GM12878 (cell line): Measurements from ENCODE around the gene DYNC1I2. TPM values are rescaled to one million over a fixed set of nuclear protein-coding genes. Genes with fewer than 3 reads are reported as not detected.

ENCODE experiments used
- ASH2L ChIP-seq: fragments of 300-600, 200-600 bp; sonication (generic); IDR thresholded peaks from 2 replicates; pipeline ENCODE4 v1.6.1; 2017; ENCODE audit warnings: low read depth, mild to moderate bottlenecking, borderline replicate concordance
- ATF2 ChIP-seq: IDR thresholded peaks from 2 replicates; pipeline ENCODE4 v1.6.1; 2012; ENCODE audit warnings: low read length, inconsistent platforms
- ATF7 ChIP-seq: fragments of 450-650 bp; IDR thresholded peaks from 2 replicates; pipeline ENCODE4 v1.6.1; 2016; ENCODE audit warnings: low read depth, mild to moderate bottlenecking
- BACH1 ChIP-seq: fragments of 450-650 bp; IDR thresholded peaks from 2 replicates; pipeline ENCODE4 v1.6.1; 2017; ENCODE audit warnings: mild to moderate bottlenecking, borderline replicate concordance
- BRCA1 ChIP-seq: IDR thresholded peaks from 2 replicates; pipeline ENCODE4 v1.6.1; 2011; ENCODE audit warnings: low read depth, low read length, improper control_type of control experiment
- CHD2 ChIP-seq: IDR thresholded peaks from 2 replicates; pipeline ENCODE4 v1.6.1; 2011; ENCODE audit warnings: low read depth, low read length, improper control_type of control experiment, borderline replicate concordance
- CREM ChIP-seq: IDR thresholded peaks from 2 replicates; pipeline ENCODE4 v1.6.1; 2014; ENCODE audit warnings: antibody characterized with exemption, low read depth
- ELK1 ChIP-seq: IDR thresholded peaks from 2 replicates; pipeline ENCODE4 v1.6.1; 2012; ENCODE audit warnings: low read depth, low read length, improper control_type of control experiment
- GATAD2B ChIP-seq: fragments of 450-650 bp; conservative IDR thresholded peaks from 2 replicates; pipeline ENCODE4 v1.6.1; 2017; ENCODE audit warnings: low read depth, mild to moderate bottlenecking, moderate library complexity
- HCFC1 ChIP-seq: fragments of 150-350 bp; IDR thresholded peaks from 2 replicates; pipeline ENCODE4 v1.6.1; 2014; ENCODE audit warnings: low read length
- IRF3 ChIP-seq: fragments of 450-650 bp; IDR thresholded peaks from 2 replicates; pipeline ENCODE4 v1.6.1; 2014; ENCODE audit warnings: mild to moderate bottlenecking
- LARP7 ChIP-seq: fragments of 450-650 bp; IDR thresholded peaks from 2 replicates; pipeline ENCODE4 v1.6.1; 2017; ENCODE audit warnings: mild to moderate bottlenecking
- MXI1 ChIP-seq: fragments of 150-350 bp; IDR thresholded peaks from 2 replicates; pipeline ENCODE4 v1.6.1; 2011; ENCODE audit warnings: low read depth, mild to moderate bottlenecking, inconsistent platforms, low read length, improper control_type of control experiment
- RFX5 ChIP-seq: IDR thresholded peaks from 2 replicates; pipeline ENCODE4 v1.6.1; 2011; ENCODE audit warnings: low read depth, low read length, improper control_type of control experiment
- SIN3A ChIP-seq: IDR thresholded peaks from 2 replicates; pipeline ENCODE4 v1.6.1; 2012; ENCODE audit warnings: low read depth, low read length, improper control_type of control experiment
- SMC3 ChIP-seq: IDR thresholded peaks from 2 replicates; pipeline ENCODE4 v1.6.1; 2011; ENCODE audit warnings: low read length, improper control_type of control experiment, borderline replicate concordance
- SREBF1 ChIP-seq: IDR thresholded peaks from 2 replicates; pipeline ENCODE4 v1.6.1; 2012; ENCODE audit warnings: mild to moderate bottlenecking, low read length
- SRF ChIP-seq, 2 experiments: IDR thresholded peaks; 2 replicates each; pipeline ENCODE4 v1.6.1; 2011; ENCODE audit warnings: low read depth in 2 of 2, low read length in 2 of 2, mild to moderate bottlenecking in 1 of 2, moderate library complexity in 1 of 2
- ZBED1 ChIP-seq: IDR thresholded peaks from 2 replicates; pipeline ENCODE4 v1.6.1; 2016; ENCODE audit warnings: borderline replicate concordance
- ZBTB40 ChIP-seq: fragments of 450-650 bp; IDR thresholded peaks from 2 replicates; pipeline ENCODE4 v1.6.1; 2016; ENCODE audit warnings: mild to moderate bottlenecking, moderate library complexity, borderline replicate concordance
- polyA plus RNA-seq, 11 experiments: library from polyadenylated mRNA; depleted of rRNA in 4 of 11; unstranded in 6 of 11; stranded (reverse) in 5 of 11; fragments of >200 nt; fragmentation: Nextera tagmentation in 4 of 11; fragmentation: Illumina TruSeq in 1 of 11; extraction: Ambion mirVana in 4 of 11; extraction: Trizol in 1 of 11; gene quantifications; 1 replicate in 1 of 11; 2 replicates in 10 of 11; pipeline versions ENCODE4 v1.2.1 to v1.2.3, GENCODE V29; 2011 to 2016; ENCODE audit warnings: inconsistent platforms in 2 of 11, missing spikeins in 2 of 11, low read depth in 1 of 11
- total RNA-seq, 4 experiments: library from RNA; depleted of rRNA in 3 of 4; stranded (reverse); fragments of >200 nt in 3 of 4; fragmentation: Illumina TruSeq in 1 of 4; extraction: Trizol in 1 of 4; gene quantifications; 2 replicates each; pipeline versions ENCODE4 v1.2.1 to v1.2.3, GENCODE V29; 2013 to 2021
- TF ChIP-seq, protein P1 (sequence below): fragments of 450-650 bp; IDR thresholded peaks from 2 replicates; pipeline ENCODE4 v1.6.1; 2016; ENCODE audit warnings: mild to moderate bottlenecking

Gene DYNC1I2
- total and polyA plus RNA-seq, 10 of the 15 experiments (the other 5 are each of a cell fraction or from before 2014, with no cell fraction given): 39.9 to 113 (median 53.5) TPM

- TF ChIP-seq ZBTB40 (peak; percentile 71; the same call in 1 of the 2 replicates), SMC3 (no peak), ASH2L (0 out of 2 replicates have a peak, but pooled peaks have one; percentile 35), SRF (IDR thresholded peaks at IDR 0.05; ENCODE audit: low read depth in 2 of 2, low read length in 2 of 2) (0 out of 4 replicates have a peak, but pooled peaks of 1 of the 2 experiments have one; percentile 55), IRF3 (no peak; the same call in 1 of the 2 replicates), GATAD2B (peak; percentile 64; the same call in 1 of the 2 replicates), BACH1 (no peak), ATF2 (no peak), ZBED1 (no peak), CREM (peak; percentile 97), MXI1 (peak; percentile 68), BRCA1 (no peak), ATF7 (peak; percentile 63), RFX5 (no peak), SREBF1 (peak; percentile 54; the same call in 1 of the 2 replicates), SIN3A (peak; percentile 42; the same call in 1 of the 2 replicates), CHD2 (0 out of 2 replicates have a peak, but pooled peaks have one; percentile 20), LARP7 (peak; percentile 84; the same call in 1 of the 2 replicates), ELK1 (peak; percentile 75), HCFC1 (peak; percentile 97)
- TF ChIP-seq, protein P1, sequence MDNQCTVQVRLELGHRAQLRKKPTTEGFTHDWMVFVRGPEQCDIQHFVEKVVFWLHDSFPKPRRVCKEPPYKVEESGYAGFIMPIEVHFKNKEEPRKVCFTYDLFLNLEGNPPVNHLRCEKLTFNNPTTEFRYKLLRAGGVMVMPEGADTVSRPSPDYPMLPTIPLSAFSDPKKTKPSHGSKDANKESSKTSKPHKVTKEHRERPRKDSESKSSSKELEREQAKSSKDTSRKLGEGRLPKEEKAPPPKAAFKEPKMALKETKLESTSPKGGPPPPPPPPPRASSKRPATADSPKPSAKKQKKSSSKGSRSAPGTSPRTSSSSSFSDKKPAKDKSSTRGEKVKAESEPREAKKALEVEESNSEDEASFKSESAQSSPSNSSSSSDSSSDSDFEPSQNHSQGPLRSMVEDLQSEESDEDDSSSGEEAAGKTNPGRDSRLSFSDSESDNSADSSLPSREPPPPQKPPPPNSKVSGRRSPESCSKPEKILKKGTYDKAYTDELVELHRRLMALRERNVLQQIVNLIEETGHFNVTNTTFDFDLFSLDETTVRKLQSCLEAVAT: 0 out of 2 replicates have a peak, but pooled peaks have one; percentile 44
Measured at GRCh38 chr2:171687287-171688128, at the start of gene DYNC1I2 (continued).
